T-helper 2 cell treated with Interferon-gamma antibody and Interleukin-4, amounts not matched to agents 5 μg/mL and 100 μg/mL, for 36 hours (primary cell): ENCODE measurements around the gene CPA5.

Experiments used
- DNase-seq: peaks from one replicate; pipeline ENCODE4 v3.0.0; 2021; ENCODE audit warnings: low spot score
- H3K27ac Mint-ChIP-seq: one replicate; pipeline ENCODE4 v1.8.0; 2021; ENCODE audit warnings: mild to moderate bottlenecking, mixed read lengths
- H3K27me3 Mint-ChIP-seq: one replicate; pipeline ENCODE4 v1.8.0; 2021; ENCODE audit warnings: low read depth, mixed read lengths
- H3K36me3 Mint-ChIP-seq: one replicate; pipeline ENCODE4 v1.8.0; 2021; ENCODE audit warnings: low read depth, mixed read lengths
- H3K4me1 Mint-ChIP-seq: one replicate; pipeline ENCODE4 v1.8.0; 2021; ENCODE audit warnings: low read depth, mixed read lengths
- H3K4me3 Mint-ChIP-seq: one replicate; pipeline ENCODE4 v1.8.0; 2022; ENCODE audit warnings: mild to moderate bottlenecking, moderate library complexity, mixed read lengths
- H3K9me3 Mint-ChIP-seq: one replicate; pipeline ENCODE4 v1.8.0; 2021; ENCODE audit warnings: mixed read lengths

The CPA5 gene, protein sequence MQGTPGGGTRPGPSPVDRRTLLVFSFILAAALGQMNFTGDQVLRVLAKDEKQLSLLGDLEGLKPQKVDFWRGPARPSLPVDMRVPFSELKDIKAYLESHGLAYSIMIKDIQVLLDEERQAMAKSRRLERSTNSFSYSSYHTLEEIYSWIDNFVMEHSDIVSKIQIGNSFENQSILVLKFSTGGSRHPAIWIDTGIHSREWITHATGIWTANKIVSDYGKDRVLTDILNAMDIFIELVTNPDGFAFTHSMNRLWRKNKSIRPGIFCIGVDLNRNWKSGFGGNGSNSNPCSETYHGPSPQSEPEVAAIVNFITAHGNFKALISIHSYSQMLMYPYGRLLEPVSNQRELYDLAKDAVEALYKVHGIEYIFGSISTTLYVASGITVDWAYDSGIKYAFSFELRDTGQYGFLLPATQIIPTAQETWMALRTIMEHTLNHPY

DNA sequence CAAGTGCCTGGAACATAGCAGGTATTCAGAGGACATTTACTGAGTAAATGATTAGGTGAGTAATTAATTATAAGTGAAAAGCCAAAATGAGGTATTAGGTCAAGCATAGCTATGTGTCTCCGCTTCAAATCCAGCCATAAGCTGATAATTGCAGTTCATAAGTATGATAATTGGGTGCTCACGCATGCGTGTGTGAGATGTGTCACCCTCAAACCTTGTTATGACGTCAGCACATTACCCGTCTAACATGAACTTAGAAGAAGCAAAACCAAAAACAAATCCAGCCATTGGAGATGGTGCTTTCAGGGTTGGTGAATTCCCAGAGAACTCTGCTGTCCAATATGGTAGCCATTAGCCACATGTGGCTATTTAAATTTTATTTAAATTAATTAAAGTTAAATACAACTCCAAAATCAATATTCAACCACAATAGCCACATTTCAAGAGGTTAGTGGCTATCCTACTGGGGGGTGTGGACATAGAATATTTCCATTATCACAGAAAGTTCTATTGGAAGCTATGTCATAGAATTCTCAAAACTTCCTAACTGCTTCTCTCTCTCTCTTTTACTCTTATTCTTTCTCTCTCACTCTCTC lies at the start of gene CPA5:
Gene CPA5 (plus strand): TSS at position 546 of the 596 bp plus-strand sequence. CDS start 1,670 bp downstream, outside the sequence.
- H3K27me3 Mint-ChIP-seq, result peaks cover 8% of the 10 kb centered on the region
- no peaks in the 10 kb centered on the region for H3K9me3 Mint-ChIP-seq
- no peak for DNase-seq
- no peaks in the 10 kb centered on the region for H3K4me1 Mint-ChIP-seq
- H3K4me3 Mint-ChIP-seq, result no peak within 1 kb of the TSS
- H3K27ac Mint-ChIP-seq, result no peak within 1 kb of the TSS
- H3K36me3 Mint-ChIP-seq, result no peaks in the 10 kb centered on the region

DNA sequence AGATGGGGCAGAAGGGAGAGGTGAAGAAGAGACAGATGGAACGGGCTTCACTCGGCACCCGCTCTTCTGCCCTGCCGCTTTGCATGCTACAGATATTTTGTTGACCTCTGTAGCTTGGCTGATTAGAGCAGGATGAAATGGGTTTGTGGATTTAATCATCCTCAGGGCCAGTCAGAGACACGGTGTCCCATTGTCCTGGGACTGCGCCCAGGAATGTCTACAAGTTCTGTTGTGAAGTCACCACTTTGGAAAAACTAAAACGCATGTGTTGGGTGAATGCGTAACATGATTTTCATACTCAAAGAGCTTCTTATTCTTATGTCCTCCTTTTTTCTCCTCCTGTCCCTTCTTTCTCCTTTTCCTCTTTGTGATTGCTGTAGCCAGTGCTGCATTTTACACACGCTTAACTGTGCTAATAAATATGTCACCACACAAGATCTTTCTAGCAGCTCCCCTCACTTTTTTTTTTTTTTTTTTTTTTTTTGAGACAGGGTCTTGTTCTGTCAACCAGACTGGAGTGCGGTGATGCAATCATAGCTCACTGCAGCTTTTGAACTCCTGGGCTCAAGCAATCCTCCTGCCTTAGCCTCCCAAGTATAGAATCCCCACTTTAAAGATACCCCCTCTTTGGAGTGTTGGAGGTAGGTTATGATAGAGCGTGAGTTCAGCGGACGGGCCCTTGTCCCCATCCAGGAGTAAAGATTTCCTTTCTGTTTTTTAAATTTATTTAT lies 48.2 kb upstream of the CPA5 start:
- no peak for DNase-seq
- Mint-ChIP-seq H3K36me3 (no peaks in the 10 kb centered on the region), H3K27ac (no peak overlapping the region), H3K9me3 (no peaks in the 10 kb centered on the region), H3K4me3 (no peak overlapping the region), H3K4me1 (no peaks in the 10 kb centered on the region), H3K27me3 (no peaks in the 10 kb centered on the region)

DNA sequence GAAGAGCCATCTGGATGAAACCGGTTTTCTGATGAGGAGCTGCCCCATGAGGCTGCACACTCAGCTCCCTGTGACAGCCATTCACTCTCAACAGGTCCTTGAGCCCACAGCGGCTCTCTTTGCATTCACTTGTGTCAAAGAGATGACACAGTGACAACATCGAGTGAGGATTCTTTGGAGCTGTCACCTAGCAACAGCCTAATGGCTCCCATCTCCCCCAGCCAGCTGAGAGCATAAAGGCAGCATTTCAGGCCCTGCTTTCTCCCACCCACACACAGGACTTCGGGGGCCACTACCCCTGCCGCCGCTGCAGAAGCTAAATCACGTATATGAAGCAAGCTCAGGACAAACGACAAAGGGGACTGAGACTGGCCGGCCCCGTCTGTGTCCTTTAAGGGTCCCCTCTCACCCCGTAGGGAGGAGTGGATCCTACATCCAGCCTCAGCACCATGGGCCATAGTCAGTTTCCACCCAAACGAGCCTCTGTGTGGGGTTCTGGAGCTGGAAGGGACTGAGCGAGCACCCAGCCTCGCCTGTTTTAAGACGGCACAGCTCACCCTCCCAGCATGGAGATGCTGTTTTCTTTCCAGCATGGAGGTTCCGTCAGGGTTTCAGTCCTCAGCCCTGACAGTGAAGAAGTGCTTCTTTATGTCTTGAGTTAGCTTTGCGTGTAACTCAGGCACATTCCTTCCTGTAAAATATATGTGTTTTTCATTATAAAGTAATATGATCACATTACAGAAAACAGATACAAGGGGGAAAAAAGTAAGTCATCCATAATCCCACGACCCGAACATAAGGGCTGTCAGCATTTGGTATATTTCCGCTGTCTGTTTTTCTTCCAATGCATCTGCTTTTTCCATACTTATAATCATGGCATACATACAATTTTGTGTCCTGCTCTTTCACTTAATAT lies 46.7 kb upstream of the CPA5 start:
- Mint-ChIP-seq H3K9me3 (no peaks in the 10 kb centered on the region), H3K27me3 (no peaks in the 10 kb centered on the region)

DNA sequence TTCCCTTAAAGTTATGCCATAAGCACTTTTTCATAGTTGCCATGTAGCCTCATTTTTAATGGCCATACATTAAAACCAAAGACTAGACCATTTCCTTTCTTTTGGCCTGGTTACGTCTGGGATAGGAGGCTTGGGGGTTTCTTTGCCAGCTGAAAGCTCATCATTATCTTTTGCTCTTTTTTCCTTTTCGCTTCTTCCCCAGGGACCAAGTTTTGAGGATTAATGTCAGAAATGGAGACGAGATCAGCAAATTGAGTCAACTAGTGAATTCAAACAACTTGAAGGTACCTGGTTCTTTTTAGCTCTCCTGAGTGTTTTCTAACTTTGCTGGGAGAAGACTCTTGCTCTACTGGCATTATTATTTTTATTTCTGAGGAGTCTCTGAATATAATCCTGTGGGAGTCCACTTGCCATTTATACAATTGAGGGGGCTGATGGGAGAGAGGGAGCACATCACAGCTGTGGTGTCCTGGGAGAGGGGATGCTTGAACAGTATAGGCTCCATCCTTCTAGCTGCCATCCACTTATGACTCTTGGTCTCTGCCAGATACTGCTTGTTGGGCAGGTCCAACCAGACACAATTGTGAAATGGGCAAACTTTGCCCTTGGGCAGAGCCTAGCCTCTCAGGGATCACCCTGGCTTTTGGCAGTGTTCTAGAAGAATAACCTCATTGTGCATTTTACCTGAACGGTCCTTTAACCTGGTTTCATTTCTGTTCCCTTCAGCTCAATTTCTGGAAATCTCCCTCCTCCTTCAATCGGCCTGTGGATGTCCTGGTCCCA lies 45.9 kb upstream of the CPA5 start:
- no peaks in the 10 kb centered on the region for H3K4me1 Mint-ChIP-seq
- no peaks in the 10 kb centered on the region for H3K9me3 Mint-ChIP-seq
- DNase-seq, result no peak
- H3K36me3 Mint-ChIP-seq, result no peaks in the 10 kb centered on the region
- H3K4me3 Mint-ChIP-seq, result no peak overlapping the region
- H3K27me3 Mint-ChIP-seq, result no peaks in the 10 kb centered on the region
- no peak overlapping the region for H3K27ac Mint-ChIP-seq

More for the DNA sequence above, 46.7 kb upstream of the CPA5 start:
- Mint-ChIP-seq H3K27ac (no peak overlapping the region), H3K4me1 (no peaks in the 10 kb centered on the region), H3K4me3 (no peak overlapping the region), H3K36me3 (no peaks in the 10 kb centered on the region)
- DNase-seq, result no peak

DNA sequence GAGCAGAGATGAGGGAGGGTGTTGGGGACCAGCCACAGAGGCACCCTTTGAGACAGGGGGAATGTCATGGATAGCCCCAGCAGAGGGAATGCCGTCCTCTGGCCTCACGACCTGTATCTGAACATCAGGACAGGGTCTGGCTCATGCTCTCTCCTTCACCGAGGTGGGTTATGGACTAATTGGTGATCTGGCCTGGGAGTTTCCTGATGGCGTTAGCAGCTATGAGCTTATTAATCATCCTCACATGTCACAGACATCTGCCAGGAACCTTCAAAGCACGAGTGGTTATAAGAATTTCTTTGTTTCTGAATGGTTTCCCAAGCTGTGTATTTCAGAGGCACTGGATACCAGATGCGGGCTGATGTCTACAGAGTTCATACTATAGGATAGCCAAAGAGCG lies 44.8 kb upstream of the CPA5 start:
- no peak for DNase-seq
- no peaks in the 10 kb centered on the region for H3K9me3 Mint-ChIP-seq
- no peak overlapping the region for H3K4me3 Mint-ChIP-seq
- H3K4me1 Mint-ChIP-seq, result no peaks in the 10 kb centered on the region
- no peaks in the 10 kb centered on the region for H3K27me3 Mint-ChIP-seq
- no peak overlapping the region for H3K27ac Mint-ChIP-seq
- H3K36me3 Mint-ChIP-seq, result no peaks in the 10 kb centered on the region

DNA sequence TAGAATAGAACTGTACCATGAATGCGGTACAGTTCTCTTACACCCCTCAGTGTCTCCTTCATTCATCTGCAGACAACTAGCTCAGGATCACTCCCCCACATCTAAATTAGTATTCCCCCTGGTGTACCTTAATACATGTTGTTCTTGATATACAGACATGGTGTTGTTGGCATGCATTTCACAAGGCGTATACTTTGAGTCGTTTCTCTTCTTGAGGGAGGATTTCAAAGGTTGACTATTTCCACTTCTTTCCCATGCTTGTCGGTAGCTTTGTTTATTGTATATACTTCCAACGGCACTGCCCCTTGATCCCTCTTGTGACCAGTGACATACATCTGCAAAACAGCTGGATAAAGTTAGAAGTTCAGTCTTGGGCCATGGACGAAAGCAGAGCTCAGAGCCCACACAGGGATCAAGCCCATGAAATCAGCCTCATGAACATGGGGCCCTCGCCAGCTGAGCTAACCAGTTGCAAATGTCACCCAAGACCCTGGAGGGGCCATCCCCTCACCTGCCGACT lies 43.1 kb upstream of the CPA5 start:
- H3K9me3 Mint-ChIP-seq, result no peaks in the 10 kb centered on the region
- no peak overlapping the region for H3K27ac Mint-ChIP-seq
- no peaks in the 10 kb centered on the region for H3K36me3 Mint-ChIP-seq
- H3K27me3 Mint-ChIP-seq, result no peaks in the 10 kb centered on the region
- no peaks in the 10 kb centered on the region for H3K4me1 Mint-ChIP-seq
- no peak overlapping the region for H3K4me3 Mint-ChIP-seq
- no peak for DNase-seq

DNA sequence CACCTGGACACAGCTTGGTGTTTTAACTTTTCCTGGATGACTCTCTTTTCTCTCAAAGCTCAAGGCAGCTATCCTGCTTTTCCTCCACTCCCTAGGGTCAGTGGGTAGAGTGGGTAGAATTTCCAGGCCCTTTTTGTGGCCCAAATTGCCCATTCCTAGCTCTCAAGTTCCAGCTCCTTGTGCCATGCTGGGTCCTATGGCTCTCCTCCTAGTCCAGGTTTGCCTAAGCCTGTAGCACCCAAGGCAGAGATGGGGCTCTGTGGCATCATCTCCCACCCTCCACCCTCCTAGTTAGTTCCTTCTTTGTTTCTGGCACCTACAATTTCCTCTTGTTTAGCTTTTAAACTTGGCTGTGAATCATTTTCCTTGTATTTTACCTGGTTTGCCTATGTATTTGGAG lies 42.0 kb upstream of the CPA5 start:
- H3K27ac Mint-ChIP-seq, result no peak overlapping the region
- no peaks in the 10 kb centered on the region for H3K4me1 Mint-ChIP-seq
- H3K9me3 Mint-ChIP-seq, result no peaks in the 10 kb centered on the region
- no peak for DNase-seq
- H3K27me3 Mint-ChIP-seq, result no peaks in the 10 kb centered on the region
- no peak overlapping the region for H3K4me3 Mint-ChIP-seq
- no peaks in the 10 kb centered on the region for H3K36me3 Mint-ChIP-seq

DNA sequence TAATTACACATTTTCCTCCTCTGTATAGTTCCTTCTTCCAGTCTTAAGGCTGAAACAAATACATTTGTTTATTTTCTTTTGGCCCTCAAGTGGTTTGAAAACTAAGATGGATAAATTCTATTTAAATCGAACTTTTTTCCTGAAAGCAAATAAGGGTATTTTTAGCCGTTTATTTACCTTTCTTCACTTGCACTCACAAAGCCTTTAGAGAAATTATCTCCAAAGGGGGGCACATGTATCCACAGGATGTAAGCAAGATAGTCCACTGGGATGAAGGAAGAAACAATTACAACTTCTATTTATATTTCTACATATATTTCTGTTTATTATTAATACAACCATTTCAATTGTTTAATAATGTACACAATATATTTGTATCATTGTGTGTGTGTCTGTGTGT lies 41.5 kb upstream of the CPA5 start:
- H3K4me3 Mint-ChIP-seq, result no peak overlapping the region
- no peak for DNase-seq

DNA sequence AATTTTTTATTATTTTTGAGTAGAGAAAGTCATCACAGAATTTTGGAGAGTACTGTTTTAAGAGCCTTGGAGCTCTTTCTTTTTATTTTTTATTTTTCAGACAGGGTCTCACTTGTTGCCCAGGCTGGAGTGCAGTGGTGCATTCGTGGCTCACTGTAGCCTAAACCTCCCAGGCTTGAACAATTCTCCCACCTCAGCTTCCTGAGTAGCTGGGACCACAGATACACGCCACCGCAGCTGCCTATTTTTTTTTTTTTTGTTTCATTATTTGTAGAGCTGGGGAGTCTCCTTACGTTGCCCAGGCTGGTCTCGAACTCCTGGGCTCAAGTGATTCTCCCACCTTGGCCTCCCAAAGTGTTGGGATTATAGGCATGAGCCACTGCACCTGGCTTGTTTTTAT lies 41.1 kb upstream of the CPA5 start:
- no peak overlapping the region for H3K4me3 Mint-ChIP-seq
- no peak overlapping the region for H3K27ac Mint-ChIP-seq
- H3K9me3 Mint-ChIP-seq, result no peaks in the 10 kb centered on the region
- no peaks in the 10 kb centered on the region for H3K36me3 Mint-ChIP-seq
- no peaks in the 10 kb centered on the region for H3K4me1 Mint-ChIP-seq
- no peak for DNase-seq
- H3K27me3 Mint-ChIP-seq, result no peaks in the 10 kb centered on the region

More for the DNA sequence above, 41.5 kb upstream of the CPA5 start:
- Mint-ChIP-seq H3K4me1 (no peaks in the 10 kb centered on the region), H3K9me3 (no peaks in the 10 kb centered on the region), H3K27me3 (no peaks in the 10 kb centered on the region), H3K36me3 (no peaks in the 10 kb centered on the region), H3K27ac (no peak overlapping the region)

DNA sequence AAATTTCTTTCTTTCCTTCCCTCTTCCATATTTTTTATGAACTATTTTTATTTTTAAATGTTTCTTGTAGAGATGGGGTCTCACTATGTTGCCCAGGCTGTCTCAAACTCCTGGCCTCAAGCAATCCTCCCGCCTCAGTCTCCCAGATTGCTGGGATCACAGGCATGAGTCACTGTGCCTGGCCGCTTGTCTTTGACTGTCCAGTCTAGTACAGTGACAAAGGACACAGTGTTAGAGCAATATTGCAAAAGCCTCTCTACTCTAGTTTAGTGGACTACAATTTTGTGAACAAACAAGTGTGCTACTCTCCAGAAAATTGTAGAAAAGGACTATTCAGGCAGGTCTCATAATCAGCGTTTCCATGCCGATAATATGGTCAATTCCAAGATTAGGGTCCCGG lies 40.6 kb upstream of the CPA5 start:
- no peaks in the 10 kb centered on the region for H3K27me3 Mint-ChIP-seq
- DNase-seq, result no peak
- no peak overlapping the region for H3K27ac Mint-ChIP-seq
- H3K36me3 Mint-ChIP-seq, result no peaks in the 10 kb centered on the region
- H3K9me3 Mint-ChIP-seq, result no peaks in the 10 kb centered on the region
- H3K4me3 Mint-ChIP-seq, result no peak overlapping the region
- no peaks in the 10 kb centered on the region for H3K4me1 Mint-ChIP-seq

DNA sequence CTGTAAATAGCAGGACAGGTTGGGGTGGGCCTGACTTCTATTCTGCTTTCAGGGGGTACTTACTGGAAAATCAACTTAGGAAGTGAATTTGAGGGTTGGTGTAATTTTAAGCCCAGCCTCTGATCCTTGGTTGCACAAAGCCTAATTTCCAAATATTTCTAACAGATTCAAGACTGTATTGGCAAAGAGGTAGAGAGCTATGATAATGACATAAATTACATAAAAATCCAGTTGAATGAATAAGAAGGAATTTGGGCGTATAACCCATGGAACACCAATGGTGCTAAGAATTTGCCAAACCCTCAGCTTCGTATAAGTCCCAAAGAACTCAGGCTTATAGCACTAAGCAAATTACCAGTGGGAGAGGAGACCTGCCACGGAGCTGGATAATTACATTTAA lies 39.7 kb upstream of the CPA5 start:
- no peak overlapping the region for H3K4me3 Mint-ChIP-seq
- no peak overlapping the region for H3K27ac Mint-ChIP-seq
- DNase-seq, result no peak
- no peaks in the 10 kb centered on the region for H3K27me3 Mint-ChIP-seq
- no peaks in the 10 kb centered on the region for H3K36me3 Mint-ChIP-seq
- H3K4me1 Mint-ChIP-seq, result no peaks in the 10 kb centered on the region
- H3K9me3 Mint-ChIP-seq, result no peaks in the 10 kb centered on the region

DNA sequence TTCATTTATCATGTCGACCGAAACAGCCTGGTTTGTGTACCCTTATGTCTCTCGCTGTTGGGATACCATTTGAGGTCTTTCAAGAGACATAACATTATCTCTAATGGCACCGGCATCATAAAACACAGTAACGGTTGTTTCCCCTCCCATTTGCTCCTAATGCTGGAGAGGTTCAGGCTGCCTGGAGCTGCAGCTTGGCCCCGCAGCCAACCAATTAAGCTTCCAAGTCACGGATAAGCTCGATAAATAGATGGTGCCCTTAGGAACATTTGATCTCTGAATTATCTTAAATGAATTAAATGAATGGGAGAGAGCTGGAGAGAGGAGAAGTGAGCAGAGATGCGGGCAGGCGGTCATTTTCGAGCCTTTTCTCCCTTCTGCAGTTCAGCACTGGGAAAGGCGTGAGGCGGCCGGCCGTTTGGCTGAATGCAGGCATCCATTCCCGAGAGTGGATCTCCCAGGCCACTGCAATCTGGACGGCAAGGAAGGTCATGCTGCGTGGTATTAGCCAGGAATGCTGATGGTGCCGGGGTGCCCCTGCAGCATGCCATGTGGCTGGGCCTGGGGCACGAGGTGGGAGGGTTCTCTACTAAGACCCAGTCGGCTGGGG lies 39.1 kb upstream of the CPA5 start:
- Mint-ChIP-seq H3K4me3 (no peak overlapping the region), H3K27ac (no peak overlapping the region), H3K27me3 (no peaks in the 10 kb centered on the region), H3K36me3 (no peaks in the 10 kb centered on the region), H3K4me1 (no peaks in the 10 kb centered on the region), H3K9me3 (no peaks in the 10 kb centered on the region)
- DNase-seq, result no peak
